DOHH2 (cell line): ENCODE data around the gene DNAH5.

Experiments used
- H3F3A ChIP-seq: fragments of 200-600 bp; sonication (generic), shearing (Covaris generic); 2 replicates; pipeline ENCODE4 v1.6.0; 2016; ENCODE audit warnings: antibody characterized with exemption, mild to moderate bottlenecking; ENCODE audit not compliant: control insufficient read depth, insufficient read depth
- H3K27ac ChIP-seq: fragments of 200-600 bp; sonication (generic); 2 replicates; pipeline ENCODE4 v1.5.1; 2014; ENCODE audit warnings: low read depth, mild to moderate bottlenecking, low read length, moderate library complexity
- H3K27me3 ChIP-seq: fragments of 200-600 bp; sonication (generic); 2 replicates; pipeline ENCODE4 v1.6.1; 2014; ENCODE audit warnings: mild to moderate bottlenecking, low read length, mixed read lengths; ENCODE audit not compliant: control insufficient read depth
- H3K36me3 ChIP-seq: fragments of 200-600 bp; sonication (generic); 2 replicates; pipeline ENCODE4 v1.6.1; 2014; ENCODE audit warnings: mild to moderate bottlenecking, low read length, moderate library complexity, mixed read lengths; ENCODE audit not compliant: control insufficient read depth
- H3K4me1 ChIP-seq: fragments of 200-600 bp; sonication (generic); 2 replicates; pipeline ENCODE4 v1.6.1; 2014; ENCODE audit warnings: mild to moderate bottlenecking, low read length, mixed read lengths; ENCODE audit not compliant: control insufficient read depth
- H3K4me2 ChIP-seq: fragments of 200-600 bp; sonication (generic); 2 replicates; pipeline ENCODE4 v1.6.0; 2014; ENCODE audit warnings: mild to moderate bottlenecking, low read length, moderate library complexity
- H3K4me3 ChIP-seq: fragments of 200-600 bp; sonication (generic); 2 replicates; pipeline ENCODE4 v1.5.1; 2014; ENCODE audit warnings: mild to moderate bottlenecking, low read length, mixed read lengths
- H3K79me2 ChIP-seq: fragments of 200-600 bp; sonication (generic); 2 replicates; pipeline ENCODE4 v1.6.1; 2014; ENCODE audit warnings: mild to moderate bottlenecking, low read length, mixed read lengths; ENCODE audit not compliant: control insufficient read depth
- H3K9me2 ChIP-seq: fragments of 200-600 bp; sonication (generic); replicated peaks from 2 replicates; pipeline ENCODE4 v1.6.1; 2014; ENCODE audit warnings: mild to moderate bottlenecking, low read length, mixed read lengths; ENCODE audit not compliant: control insufficient read depth
- H3K9me3 ChIP-seq: fragments of 200-600 bp; sonication (generic); 2 replicates; pipeline ENCODE4 v1.6.1; 2014; ENCODE audit warnings: antibody characterized with exemption, low read length, mixed read lengths; ENCODE audit not compliant: control insufficient read depth, insufficient read depth
- H4K20me1 ChIP-seq: fragments of 200-600 bp; sonication (generic); 2 replicates; pipeline ENCODE4 v1.6.0; 2014; ENCODE audit warnings: low read depth, mild to moderate bottlenecking, antibody characterized with exemption, low read length, moderate library complexity; ENCODE audit not compliant: control insufficient read depth, insufficient read depth
- CTCF ChIP-seq: fragments of 200-600 bp; sonication (generic); IDR thresholded peaks from one replicate; pipeline ENCODE4 v1.5.1; 2014; ENCODE audit warnings: antibody characterized with exemption, mild to moderate bottlenecking, low read depth, low read length; ENCODE audit not compliant: poor library complexity, severe bottlenecking
- EZH2phosphoT487 ChIP-seq: fragments of 200-600 bp; sonication (generic); IDR thresholded peaks from 2 replicates; pipeline ENCODE4 v1.6.1; 2017; ENCODE audit warnings: borderline replicate concordance, mild to moderate bottlenecking, antibody characterized with exemption, low read length, moderate library complexity, mixed read lengths

The DNAH5 gene

GRCh38 chr5:13785781-13786415 lies 158.6 kb downstream of the DNAH5 start:
- H3K4me1 ChIP-seq, result no peaks in the 10 kb centered on the region
- no peaks in the 10 kb centered on the region for H3K9me3 ChIP-seq
- H3K9me2 ChIP-seq, result no peaks in the 10 kb centered on the region
- no peaks in the 10 kb centered on the region for H3K36me3 ChIP-seq
- no peak overlapping the region for H3K27ac ChIP-seq
- H4K20me1 ChIP-seq, result no peaks in the 10 kb centered on the region
- H3K4me2 ChIP-seq, result no peak overlapping the region
- no peaks in the 10 kb centered on the region for H3K79me2 ChIP-seq
- no peak overlapping the region for H3K4me3 ChIP-seq
- no peak for TF ChIP-seq CTCF
- TF ChIP-seq EZH2phosphoT487, result no peak
- H3K27me3 ChIP-seq, result no peaks in the 10 kb centered on the region
- no peaks in the 10 kb centered on the region for H3F3A ChIP-seq

GRCh38 chr5:13783726-13784125 lies 160.8 kb downstream of the DNAH5 start:
- Histone ChIP-seq H3K4me2 (no peak overlapping the region), H3K79me2 (no peaks in the 10 kb centered on the region), H3K4me3 (no peak overlapping the region), H4K20me1 (no peaks in the 10 kb centered on the region), H3K9me2 (no peaks in the 10 kb centered on the region), H3K36me3 (no peaks in the 10 kb centered on the region), H3F3A (no peaks in the 10 kb centered on the region), H3K4me1 (no peaks in the 10 kb centered on the region), H3K9me3 (no peaks in the 10 kb centered on the region), H3K27me3 (no peaks in the 10 kb centered on the region), H3K27ac (no peak overlapping the region)
- TF ChIP-seq CTCF, result no peak
- no peak for TF ChIP-seq EZH2phosphoT487

- no peaks in the 10 kb centered on the region for H3K27me3 ChIP-seq
- no peaks in the 10 kb centered on the region for H3K36me3 ChIP-seq
- no peak for TF ChIP-seq EZH2phosphoT487
- TF ChIP-seq CTCF, result no peak
- H3K79me2 ChIP-seq, result no peaks in the 10 kb centered on the region
- no peak overlapping the region for H3K4me3 ChIP-seq
- H3K9me3 ChIP-seq, result no peaks in the 10 kb centered on the region
- H4K20me1 ChIP-seq, result no peaks in the 10 kb centered on the region
- H3K4me2 ChIP-seq, result no peak overlapping the region
- H3K27ac ChIP-seq, result no peak overlapping the region
- no peaks in the 10 kb centered on the region for H3K9me2 ChIP-seq
- H3K4me1 ChIP-seq, result no peaks in the 10 kb centered on the region
- H3F3A ChIP-seq, result no peaks in the 10 kb centered on the region
Measured at GRCh38 chr5:13780081-13780480, 164.4 kb downstream of the DNAH5 start.
